GM23338 (cell line): ENCODE data around the gene CACNA2D1. TPM values are rescaled to one million over a fixed set of nuclear protein-coding genes. Genes with fewer than 3 reads are reported as not detected.
A peak's percentile ranks its signal among the peaks of the same experiment; 100 is the strongest.

Experiments used
- ATAC-seq: fragments of 200-7000 bp; cut with Tn5 transposase; 3 replicates; pipeline ENCODE4 v1.9.1; 2020
- DNase-seq: peaks from one replicate; pipeline ENCODE4 v3.0.0-alpha.2; 2015; ENCODE audit warnings: low spot score
- H2AFZ ChIP-seq: fragments of 200-600 bp; sonication (generic); 2 replicates; pipeline ENCODE4 v1.8.0; 2016; ENCODE audit warnings: antibody characterized with exemption, mild to moderate bottlenecking, moderate library complexity
- H3F3A ChIP-seq: fragments of 200-600 bp; sonication (generic); replicated peaks from 2 replicates; pipeline ENCODE4 v1.8.0; 2017; ENCODE audit warnings: antibody characterized with exemption, mixed run types, low read depth
- H3K27ac ChIP-seq: fragments of 200-600 bp; sonication (generic); 2 replicates; pipeline ENCODE4 v1.6.1; 2016; ENCODE audit warnings: low read depth
- H3K27me3 ChIP-seq: fragments of 200-600 bp; sonication (generic); 2 replicates; pipeline ENCODE4 v1.8.0; 2016; ENCODE audit warnings: mild to moderate bottlenecking, mixed run types, moderate library complexity; ENCODE audit not compliant: insufficient read depth
- H3K36me3 ChIP-seq: fragments of 200-600 bp; sonication (generic); 2 replicates; pipeline ENCODE4 v1.8.0; 2016; ENCODE audit warnings: mild to moderate bottlenecking; ENCODE audit not compliant: insufficient read depth
- H3K4me1 ChIP-seq: fragments of 200-600 bp; sonication (generic); 2 replicates; pipeline ENCODE4 v1.8.0; 2016; ENCODE audit warnings: mild to moderate bottlenecking, moderate library complexity; ENCODE audit not compliant: insufficient read depth
- H3K4me2 ChIP-seq: fragments of 200-600 bp; sonication (generic); 2 replicates; pipeline ENCODE4 v1.7.1; 2017; ENCODE audit warnings: mixed run types
- H3K4me3 ChIP-seq: fragments of 200-600 bp; sonication (generic); 2 replicates; pipeline ENCODE4 v1.6.1; 2016; ENCODE audit warnings: mixed run types
- H3K79me2 ChIP-seq: fragments of 200-600 bp; sonication (generic); replicated peaks from 2 replicates; pipeline ENCODE4 v1.8.0; 2017; ENCODE audit warnings: mild to moderate bottlenecking; ENCODE audit not compliant: insufficient read depth
- H3K9me2 ChIP-seq: fragments of 200-600 bp; sonication (generic); 2 replicates; pipeline ENCODE4 v1.8.0; 2017; ENCODE audit not compliant: insufficient read depth
- H4K20me1 ChIP-seq: fragments of 200-600 bp; sonication (generic); replicated peaks from 2 replicates; pipeline ENCODE4 v1.8.0; 2017; ENCODE audit warnings: mild to moderate bottlenecking; ENCODE audit not compliant: insufficient read depth
- H3K27ac Mint-ChIP-seq: 2 replicates; pipeline ENCODE4 v1.8.0; 2020; ENCODE audit warnings: inconsistent platforms, mild to moderate bottlenecking, moderate library complexity, mixed read lengths
- H3K27me3 Mint-ChIP-seq: 3 replicates; pipeline ENCODE4 v1.8.0; 2022; ENCODE audit warnings: low read depth, mild to moderate bottlenecking, moderate library complexity, mixed read lengths, inconsistent platforms; ENCODE audit not compliant: insufficient read depth, poor library complexity
- H3K36me3 Mint-ChIP-seq: 3 replicates; pipeline ENCODE4 v1.8.0; 2021; ENCODE audit warnings: low read depth, mild to moderate bottlenecking, inconsistent platforms, moderate library complexity, mixed read lengths
- H3K4me1 Mint-ChIP-seq: 3 replicates; pipeline ENCODE4 v1.8.0; 2020; ENCODE audit warnings: mild to moderate bottlenecking, inconsistent platforms, mixed read lengths
- H3K4me3 Mint-ChIP-seq: 3 replicates; pipeline ENCODE4 v1.8.0; 2021; ENCODE audit warnings: moderate library complexity, mild to moderate bottlenecking, inconsistent platforms, mixed read lengths
- H3K9me3 Mint-ChIP-seq: 3 replicates; pipeline ENCODE4 v1.8.0; 2020; ENCODE audit warnings: moderate library complexity, mild to moderate bottlenecking, inconsistent platforms, mixed read lengths
- CREB1 ChIP-seq: fragments of 250-450 bp; sonication (Bioruptor Pico); IDR thresholded peaks from 2 replicates; pipeline ENCODE4 v1.5.0; 2020; ENCODE audit warnings: low read depth, mild to moderate bottlenecking, moderate library complexity
- EZH2 ChIP-seq: fragments of 200-600 bp; sonication (generic); IDR thresholded peaks from one replicate; pipeline ENCODE4 v1.8.0; 2017; ENCODE audit warnings: antibody characterized with exemption, mild to moderate bottlenecking, low read depth; ENCODE audit not compliant: unreplicated experiment
- EZH2phosphoT487 ChIP-seq: fragments of 200-600 bp; sonication (generic); IDR thresholded peaks from one replicate; pipeline ENCODE4 v1.8.1; 2018; ENCODE audit warnings: antibody characterized with exemption; ENCODE audit not compliant: unreplicated experiment
- JUNB ChIP-seq: IDR thresholded peaks from one replicate; pipeline ENCODE4 v1.6.1; 2016; ENCODE audit warnings: antibody characterized with exemption; ENCODE audit not compliant: unreplicated experiment
- NANOG ChIP-seq: IDR thresholded peaks from 2 replicates; pipeline ENCODE4 v1.6.1; 2016; ENCODE audit warnings: antibody characterized with exemption, borderline replicate concordance
- POLR2AphosphoS5 ChIP-seq: IDR thresholded peaks from 2 replicates; pipeline ENCODE4 v1.6.1; 2016; ENCODE audit warnings: antibody characterized with exemption, low read depth
- STAT1 ChIP-seq: IDR thresholded peaks from one replicate; pipeline ENCODE4 v1.6.1; 2016; ENCODE audit warnings: antibody characterized with exemption; ENCODE audit not compliant: unreplicated experiment
- ZNF114 ChIP-seq: fragments of 250-450 bp; sonication (Bioruptor Pico); IDR thresholded peaks from 2 replicates; pipeline ENCODE4 v1.5.0; 2020; ENCODE audit warnings: mild to moderate bottlenecking, moderate library complexity
- ZNF331 ChIP-seq: fragments of 250-450 bp; sonication (Bioruptor Pico); IDR thresholded peaks from 2 replicates; pipeline ENCODE4 v1.5.0; 2020; ENCODE audit warnings: low read depth, mild to moderate bottlenecking, moderate library complexity
- polyA plus RNA-seq: library from polyadenylated mRNA; unstranded; fragments of >200 nt; fragmentation: Nextera tagmentation; extraction: Ambion mirVana; gene quantifications from 2 replicates; pipeline ENCODE4 v1.2.1, GENCODE V29; 2016
- total RNA-seq: library from RNA; depleted of rRNA; stranded (reverse); fragments of >200 nt; shearing (Covaris generic); gene quantifications from 2 replicates; pipeline ENCODE4 v1.2.3, GENCODE V29; 2014
- TF ChIP-seq, protein P1 (sequence below), 2 experiments: fragments of 200-600 bp in 1 of 2; sonication (generic) in 1 of 2; conservative IDR thresholded peaks; 2 replicates each; pipeline versions ENCODE4 v1.5.1 to v1.6.1; 2016 to 2017; ENCODE audit warnings: antibody characterized with exemption in 2 of 2, low read depth in 2 of 2, mild to moderate bottlenecking in 2 of 2, moderate library complexity in 1 of 2
- TF ChIP-seq, protein P2 (sequence below): IDR thresholded peaks from one replicate; pipeline ENCODE4 v1.6.1; 2018; ENCODE audit warnings: antibody characterized with exemption; ENCODE audit not compliant: unreplicated experiment
- TF ChIP-seq, protein P3 (sequence below): fragments of 250-450 bp; sonication (Bioruptor Pico); IDR thresholded peaks from 2 replicates; pipeline ENCODE4 v1.5.0; 2020; ENCODE audit warnings: mild to moderate bottlenecking, moderate library complexity
- TF ChIP-seq, protein P4 (sequence below): IDR thresholded peaks from 2 replicates; pipeline ENCODE4 v1.6.1; 2016; ENCODE audit warnings: antibody characterized with exemption

CACNA2D1 gene
- total and polyA plus RNA-seq, 2 experiments from 2014 or later: 7.0 to 20.4 TPM

DNA sequence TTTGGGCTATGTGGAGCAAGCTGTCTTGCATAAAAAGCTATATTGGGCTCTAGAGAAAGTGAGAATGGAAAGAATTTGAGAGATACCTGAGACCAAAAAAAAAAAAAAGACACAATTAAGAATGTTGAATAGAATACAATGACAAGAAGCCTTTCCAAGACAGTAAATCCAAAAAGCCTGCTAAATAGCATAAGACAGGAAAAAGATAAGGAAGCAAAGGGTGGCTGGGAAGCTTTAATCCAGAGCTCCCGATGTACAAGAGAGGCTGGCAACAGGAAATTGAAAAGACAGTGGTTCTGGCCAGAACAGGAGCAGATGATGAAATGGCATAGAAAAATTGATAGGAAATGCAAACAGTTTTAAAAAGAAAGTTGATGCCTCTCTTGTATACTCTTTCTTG, 174.9 kb downstream of the CACNA2D1 start:
- Mint-ChIP-seq H3K4me3 (no peak overlapping the region), H3K4me1 (peaks cover 20% of the 10 kb centered on the region), H3K9me3 (no peaks in the 10 kb centered on the region), H3K27me3 (no peaks in the 10 kb centered on the region), H3K36me3 (no peaks in the 10 kb centered on the region), H3K27ac (peak overlapping the region; percentile 13; the same call in 1 of the 2 replicates)
- H3K4me3 ChIP-seq: no peak overlapping the region
- H2AFZ ChIP-seq: no peak overlapping the region
- no peaks in the 10 kb centered on the region for H3K9me2 ChIP-seq
- DNase-seq (no peak), ATAC-seq (no peak)
- H3K36me3 ChIP-seq: no peaks in the 10 kb centered on the region
- no peak overlapping the region for H3K27ac ChIP-seq
- no peaks in the 10 kb centered on the region for H3K79me2 ChIP-seq
- no peak for TF ChIP-seq CREB1 (CRISPR knock-in tag)
- TF ChIP-seq, protein P1, sequence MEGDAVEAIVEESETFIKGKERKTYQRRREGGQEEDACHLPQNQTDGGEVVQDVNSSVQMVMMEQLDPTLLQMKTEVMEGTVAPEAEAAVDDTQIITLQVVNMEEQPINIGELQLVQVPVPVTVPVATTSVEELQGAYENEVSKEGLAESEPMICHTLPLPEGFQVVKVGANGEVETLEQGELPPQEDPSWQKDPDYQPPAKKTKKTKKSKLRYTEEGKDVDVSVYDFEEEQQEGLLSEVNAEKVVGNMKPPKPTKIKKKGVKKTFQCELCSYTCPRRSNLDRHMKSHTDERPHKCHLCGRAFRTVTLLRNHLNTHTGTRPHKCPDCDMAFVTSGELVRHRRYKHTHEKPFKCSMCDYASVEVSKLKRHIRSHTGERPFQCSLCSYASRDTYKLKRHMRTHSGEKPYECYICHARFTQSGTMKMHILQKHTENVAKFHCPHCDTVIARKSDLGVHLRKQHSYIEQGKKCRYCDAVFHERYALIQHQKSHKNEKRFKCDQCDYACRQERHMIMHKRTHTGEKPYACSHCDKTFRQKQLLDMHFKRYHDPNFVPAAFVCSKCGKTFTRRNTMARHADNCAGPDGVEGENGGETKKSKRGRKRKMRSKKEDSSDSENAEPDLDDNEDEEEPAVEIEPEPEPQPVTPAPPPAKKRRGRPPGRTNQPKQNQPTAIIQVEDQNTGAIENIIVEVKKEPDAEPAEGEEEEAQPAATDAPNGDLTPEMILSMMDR (conservative IDR thresholded peaks at IDR 0.05; ENCODE audit: low read depth in 2 of 2): no peak
- no peak for TF ChIP-seq NANOG
- TF ChIP-seq, protein P2, sequence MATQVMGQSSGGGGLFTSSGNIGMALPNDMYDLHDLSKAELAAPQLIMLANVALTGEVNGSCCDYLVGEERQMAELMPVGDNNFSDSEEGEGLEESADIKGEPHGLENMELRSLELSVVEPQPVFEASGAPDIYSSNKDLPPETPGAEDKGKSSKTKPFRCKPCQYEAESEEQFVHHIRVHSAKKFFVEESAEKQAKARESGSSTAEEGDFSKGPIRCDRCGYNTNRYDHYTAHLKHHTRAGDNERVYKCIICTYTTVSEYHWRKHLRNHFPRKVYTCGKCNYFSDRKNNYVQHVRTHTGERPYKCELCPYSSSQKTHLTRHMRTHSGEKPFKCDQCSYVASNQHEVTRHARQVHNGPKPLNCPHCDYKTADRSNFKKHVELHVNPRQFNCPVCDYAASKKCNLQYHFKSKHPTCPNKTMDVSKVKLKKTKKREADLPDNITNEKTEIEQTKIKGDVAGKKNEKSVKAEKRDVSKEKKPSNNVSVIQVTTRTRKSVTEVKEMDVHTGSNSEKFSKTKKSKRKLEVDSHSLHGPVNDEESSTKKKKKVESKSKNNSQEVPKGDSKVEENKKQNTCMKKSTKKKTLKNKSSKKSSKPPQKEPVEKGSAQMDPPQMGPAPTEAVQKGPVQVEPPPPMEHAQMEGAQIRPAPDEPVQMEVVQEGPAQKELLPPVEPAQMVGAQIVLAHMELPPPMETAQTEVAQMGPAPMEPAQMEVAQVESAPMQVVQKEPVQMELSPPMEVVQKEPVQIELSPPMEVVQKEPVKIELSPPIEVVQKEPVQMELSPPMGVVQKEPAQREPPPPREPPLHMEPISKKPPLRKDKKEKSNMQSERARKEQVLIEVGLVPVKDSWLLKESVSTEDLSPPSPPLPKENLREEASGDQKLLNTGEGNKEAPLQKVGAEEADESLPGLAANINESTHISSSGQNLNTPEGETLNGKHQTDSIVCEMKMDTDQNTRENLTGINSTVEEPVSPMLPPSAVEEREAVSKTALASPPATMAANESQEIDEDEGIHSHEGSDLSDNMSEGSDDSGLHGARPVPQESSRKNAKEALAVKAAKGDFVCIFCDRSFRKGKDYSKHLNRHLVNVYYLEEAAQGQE: no peak
- TF ChIP-seq ZNF114 (CRISPR knock-in tag): no peak
- no peak for TF ChIP-seq ZNF331 (CRISPR knock-in tag)
- no peak for TF ChIP-seq STAT1
- TF ChIP-seq, protein P3, sequence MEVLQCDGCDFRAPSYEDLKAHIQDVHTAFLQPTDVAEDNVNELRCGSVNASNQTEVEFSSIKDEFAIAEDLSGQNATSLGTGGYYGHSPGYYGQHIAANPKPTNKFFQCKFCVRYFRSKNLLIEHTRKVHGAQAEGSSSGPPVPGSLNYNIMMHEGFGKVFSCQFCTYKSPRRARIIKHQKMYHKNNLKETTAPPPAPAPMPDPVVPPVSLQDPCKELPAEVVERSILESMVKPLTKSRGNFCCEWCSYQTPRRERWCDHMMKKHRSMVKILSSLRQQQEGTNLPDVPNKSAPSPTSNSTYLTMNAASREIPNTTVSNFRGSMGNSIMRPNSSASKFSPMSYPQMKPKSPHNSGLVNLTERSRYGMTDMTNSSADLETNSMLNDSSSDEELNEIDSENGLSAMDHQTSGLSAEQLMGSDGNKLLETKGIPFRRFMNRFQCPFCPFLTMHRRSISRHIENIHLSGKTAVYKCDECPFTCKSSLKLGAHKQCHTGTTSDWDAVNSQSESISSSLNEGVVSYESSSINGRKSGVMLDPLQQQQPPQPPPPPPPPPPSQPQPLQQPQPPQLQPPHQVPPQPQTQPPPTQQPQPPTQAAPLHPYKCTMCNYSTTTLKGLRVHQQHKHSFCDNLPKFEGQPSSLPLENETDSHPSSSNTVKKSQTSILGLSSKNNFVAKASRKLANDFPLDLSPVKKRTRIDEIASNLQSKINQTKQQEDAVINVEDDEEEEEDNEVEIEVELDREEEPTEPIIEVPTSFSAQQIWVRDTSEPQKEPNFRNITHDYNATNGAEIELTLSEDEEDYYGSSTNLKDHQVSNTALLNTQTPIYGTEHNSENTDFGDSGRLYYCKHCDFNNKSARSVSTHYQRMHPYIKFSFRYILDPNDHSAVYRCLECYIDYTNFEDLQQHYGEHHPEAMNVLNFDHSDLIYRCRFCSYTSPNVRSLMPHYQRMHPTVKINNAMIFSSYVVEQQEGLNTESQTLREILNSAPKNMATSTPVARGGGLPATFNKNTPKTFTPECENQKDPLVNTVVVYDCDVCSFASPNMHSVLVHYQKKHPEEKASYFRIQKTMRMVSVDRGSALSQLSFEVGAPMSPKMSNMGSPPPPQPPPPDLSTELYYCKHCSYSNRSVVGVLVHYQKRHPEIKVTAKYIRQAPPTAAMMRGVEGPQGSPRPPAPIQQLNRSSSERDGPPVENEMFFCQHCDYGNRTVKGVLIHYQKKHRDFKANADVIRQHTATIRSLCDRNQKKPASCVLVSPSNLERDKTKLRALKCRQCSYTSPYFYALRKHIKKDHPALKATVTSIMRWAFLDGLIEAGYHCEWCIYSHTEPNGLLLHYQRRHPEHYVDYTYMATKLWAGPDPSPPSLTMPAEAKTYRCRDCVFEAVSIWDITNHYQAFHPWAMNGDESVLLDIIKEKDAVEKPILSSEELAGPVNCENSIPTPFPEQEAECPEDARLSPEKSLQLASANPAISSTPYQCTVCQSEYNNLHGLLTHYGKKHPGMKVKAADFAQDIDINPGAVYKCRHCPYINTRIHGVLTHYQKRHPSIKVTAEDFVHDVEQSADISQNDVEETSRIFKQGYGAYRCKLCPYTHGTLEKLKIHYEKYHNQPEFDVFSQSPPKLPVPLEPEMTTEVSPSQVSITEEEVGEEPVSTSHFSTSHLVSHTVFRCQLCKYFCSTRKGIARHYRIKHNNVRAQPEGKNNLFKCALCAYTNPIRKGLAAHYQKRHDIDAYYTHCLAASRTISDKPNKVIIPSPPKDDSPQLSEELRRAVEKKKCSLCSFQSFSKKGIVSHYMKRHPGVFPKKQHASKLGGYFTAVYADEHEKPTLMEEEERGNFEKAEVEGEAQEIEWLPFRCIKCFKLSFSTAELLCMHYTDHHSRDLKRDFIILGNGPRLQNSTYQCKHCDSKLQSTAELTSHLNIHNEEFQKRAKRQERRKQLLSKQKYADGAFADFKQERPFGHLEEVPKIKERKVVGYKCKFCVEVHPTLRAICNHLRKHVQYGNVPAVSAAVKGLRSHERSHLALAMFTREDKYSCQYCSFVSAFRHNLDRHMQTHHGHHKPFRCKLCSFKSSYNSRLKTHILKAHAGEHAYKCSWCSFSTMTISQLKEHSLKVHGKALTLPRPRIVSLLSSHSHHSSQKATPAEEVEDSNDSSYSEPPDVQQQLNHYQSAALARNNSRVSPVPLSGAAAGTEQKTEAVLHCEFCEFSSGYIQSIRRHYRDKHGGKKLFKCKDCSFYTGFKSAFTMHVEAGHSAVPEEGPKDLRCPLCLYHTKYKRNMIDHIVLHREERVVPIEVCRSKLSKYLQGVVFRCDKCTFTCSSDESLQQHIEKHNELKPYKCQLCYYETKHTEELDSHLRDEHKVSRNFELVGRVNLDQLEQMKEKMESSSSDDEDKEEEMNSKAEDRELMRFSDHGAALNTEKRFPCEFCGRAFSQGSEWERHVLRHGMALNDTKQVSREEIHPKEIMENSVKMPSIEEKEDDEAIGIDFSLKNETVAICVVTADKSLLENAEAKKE (CRISPR knock-in tag): no peak
- TF ChIP-seq, protein P4, sequence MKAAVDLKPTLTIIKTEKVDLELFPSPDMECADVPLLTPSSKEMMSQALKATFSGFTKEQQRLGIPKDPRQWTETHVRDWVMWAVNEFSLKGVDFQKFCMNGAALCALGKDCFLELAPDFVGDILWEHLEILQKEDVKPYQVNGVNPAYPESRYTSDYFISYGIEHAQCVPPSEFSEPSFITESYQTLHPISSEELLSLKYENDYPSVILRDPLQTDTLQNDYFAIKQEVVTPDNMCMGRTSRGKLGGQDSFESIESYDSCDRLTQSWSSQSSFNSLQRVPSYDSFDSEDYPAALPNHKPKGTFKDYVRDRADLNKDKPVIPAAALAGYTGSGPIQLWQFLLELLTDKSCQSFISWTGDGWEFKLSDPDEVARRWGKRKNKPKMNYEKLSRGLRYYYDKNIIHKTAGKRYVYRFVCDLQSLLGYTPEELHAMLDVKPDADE: no peak
- no peak for TF ChIP-seq JUNB
- no peak for TF ChIP-seq POLR2AphosphoS5
- no peak for TF ChIP-seq EZH2phosphoT487
- TF ChIP-seq EZH2: no peak
- 0 out of 2 replicates have a peak, but pooled peaks cover 4% of the 10 kb centered on the region for H3K4me1 ChIP-seq
- H3K4me2 ChIP-seq: no peak overlapping the region
- no peaks in the 10 kb centered on the region for H4K20me1 ChIP-seq
- no peaks in the 10 kb centered on the region for H3F3A ChIP-seq
- H3K27me3 ChIP-seq: no peaks in the 10 kb centered on the region
